ENCODE data around the gene AIM2. TPM values are rescaled to one million over a fixed set of nuclear protein-coding genes. Genes with fewer than 3 reads are reported as not detected.

Gene AIM2
- total RNA-seq, 1 experiment from 2014 or later = 1.1 TPM

- Histone ChIP-seq H3K56ac (ENCODE audit: insufficient read length, low read depth, low read length) (no peak overlapping the region), H2AK5ac (ENCODE audit: insufficient read length, low read length) (no peak overlapping the region), H3K27ac (ENCODE audit: insufficient read length, low read depth, low read length) (no peak overlapping the region), H3K79me2 (ENCODE audit: insufficient read depth, low read length) (no peaks in the 10 kb centered on the region), H3K23ac (ENCODE audit: insufficient read length, low read depth, low read length) (no peak overlapping the region), H3K4me2 (ENCODE audit: insufficient read depth, insufficient read length, low read length) (no peak overlapping the region), H2BK15ac (ENCODE audit: low read depth, low read length) (no peak overlapping the region), H3T11ph (ENCODE audit: low read length) (no peak overlapping the region), H4K91ac (ENCODE audit: insufficient read length, low read depth, low read length) (no peak overlapping the region), H4K20me1 (ENCODE audit: control insufficient read depth, insufficient read depth, insufficient read length) (no peaks in the 10 kb centered on the region), H4K5ac (ENCODE audit: insufficient read length, low read depth, low read length) (no peak overlapping the region), H3K18ac (ENCODE audit: insufficient read length, low read depth, low read length) (no peak overlapping the region), H4K8ac (replicated peaks; ENCODE audit: insufficient read length, low read depth, low read length) (no peak overlapping the region), H3K4me1 (ENCODE audit: insufficient read depth, low read length) (no peaks in the 10 kb centered on the region), H2BK120ac (ENCODE audit: low read depth, low read length, poor library complexity, severe bottlenecking) (no peak overlapping the region), H2BK12ac (ENCODE audit: insufficient read length, low read depth, low read length) (no peak overlapping the region), H2BK5ac (ENCODE audit: insufficient read length, low read length) (no peak overlapping the region), H3K79me1 (ENCODE audit: insufficient read depth, low read depth, low read length, poor library complexity, severe bottlenecking) (no peaks in the 10 kb centered on the region), H3K23me2 (ENCODE audit: insufficient read length, low read depth, low read length, poor library complexity, severe bottlenecking) (no peaks in the 10 kb centered on the region), H3K14ac (ENCODE audit: insufficient read depth, low read length) (no peak overlapping the region), H3K9ac (ENCODE audit: extremely low read depth, insufficient read length, low read length) (no peak overlapping the region), H3K4ac (ENCODE audit: low read depth, low read length) (no peak overlapping the region), H2AFZ (ENCODE audit: low read length) (no peak overlapping the region), H3K9me3 (ENCODE audit: control insufficient read depth, low read depth, low read length) (no peaks in the 10 kb centered on the region), H2BK20ac (ENCODE audit: low read depth, low read length, poor library complexity, severe bottlenecking) (no peak overlapping the region), H3K27me3 (ENCODE audit: insufficient read depth, low read length) (no peaks in the 10 kb centered on the region)
- Mint-ChIP-seq H3K4me3 (no peak overlapping the region), H3K27ac (no peak overlapping the region), H3K4me1 (peaks cover 9 to 12% of the 10 kb centered on the region in 2 experiments), H3K36me3 (ENCODE audit: insufficient read depth in 1 of 3, low read depth in 3 of 3) (peaks cover 0 to 6% (median 0%) of the 10 kb centered on the region in 3 experiments; a peak in 2 of 7 replicates), H3K27me3 (ENCODE audit: low read depth) (no peaks in the 10 kb centered on the region), H3K9me3 (no peaks in the 10 kb centered on the region)
- no CpG with 5 or more reads among the region's 5 CpGs for WGBS (ENCODE audit: extremely low coverage, insufficient read length, low lambda C conversion rate)
- no peak for TF ChIP-seq CTCF (conservative IDR thresholded peaks at IDR 0.05)
- no peak for DNase-seq
These were observed 21.4 kb downstream of the AIM2 start for GRCh38 chr1:159055181-159055641.

Measured in H9 (cell line).